ENCODE measurements around the gene OR12D2.

DNA sequence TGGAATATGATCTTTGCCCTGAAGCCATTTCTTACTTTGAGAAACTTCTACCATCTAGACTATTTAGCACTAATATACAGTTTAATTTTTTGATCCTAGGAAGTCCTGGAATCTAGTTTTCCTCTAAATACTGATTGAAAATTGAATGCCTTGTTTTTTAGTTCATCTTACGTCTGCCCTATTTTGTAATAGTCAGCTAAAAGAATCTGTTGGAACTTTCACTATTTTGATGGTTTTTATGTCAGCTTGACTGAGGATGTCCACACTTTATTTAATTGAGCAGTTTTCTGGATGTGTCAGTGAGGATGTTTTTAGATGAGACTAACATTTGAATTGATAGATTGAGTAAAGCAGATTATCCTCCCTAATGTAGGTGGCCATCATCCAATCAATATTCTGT lies 8.4 kb downstream of the OR12D2 start:
- TF ChIP-seq POLR2A (IDR thresholded peaks at IDR 0.05): no peak
- TF ChIP-seq, protein P1, sequence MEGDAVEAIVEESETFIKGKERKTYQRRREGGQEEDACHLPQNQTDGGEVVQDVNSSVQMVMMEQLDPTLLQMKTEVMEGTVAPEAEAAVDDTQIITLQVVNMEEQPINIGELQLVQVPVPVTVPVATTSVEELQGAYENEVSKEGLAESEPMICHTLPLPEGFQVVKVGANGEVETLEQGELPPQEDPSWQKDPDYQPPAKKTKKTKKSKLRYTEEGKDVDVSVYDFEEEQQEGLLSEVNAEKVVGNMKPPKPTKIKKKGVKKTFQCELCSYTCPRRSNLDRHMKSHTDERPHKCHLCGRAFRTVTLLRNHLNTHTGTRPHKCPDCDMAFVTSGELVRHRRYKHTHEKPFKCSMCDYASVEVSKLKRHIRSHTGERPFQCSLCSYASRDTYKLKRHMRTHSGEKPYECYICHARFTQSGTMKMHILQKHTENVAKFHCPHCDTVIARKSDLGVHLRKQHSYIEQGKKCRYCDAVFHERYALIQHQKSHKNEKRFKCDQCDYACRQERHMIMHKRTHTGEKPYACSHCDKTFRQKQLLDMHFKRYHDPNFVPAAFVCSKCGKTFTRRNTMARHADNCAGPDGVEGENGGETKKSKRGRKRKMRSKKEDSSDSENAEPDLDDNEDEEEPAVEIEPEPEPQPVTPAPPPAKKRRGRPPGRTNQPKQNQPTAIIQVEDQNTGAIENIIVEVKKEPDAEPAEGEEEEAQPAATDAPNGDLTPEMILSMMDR (IDR thresholded peaks at IDR 0.05): no peak
- no peak for TF ChIP-seq POLR2AphosphoS5 (IDR thresholded peaks at IDR 0.05)
- no peak for TF ChIP-seq EP300 (IDR thresholded peaks at IDR 0.05)
